OCI-LY1 (cell line): ENCODE measurements around the gene PPP2R5C.

ENCODE experiments used
- H2AFZ ChIP-seq: fragments of 200-600 bp; sonication (generic), shearing (Covaris generic); 2 replicates; pipeline ENCODE4 v1.6.0; 2014; ENCODE audit warnings: antibody characterized with exemption, mild to moderate bottlenecking, low read length
- H3F3A ChIP-seq: fragments of 200-600 bp; sonication (generic), shearing (Covaris generic); 2 replicates; pipeline ENCODE4 v1.6.0; 2014; ENCODE audit warnings: mild to moderate bottlenecking, antibody characterized with exemption, low read length, moderate library complexity; ENCODE audit not compliant: insufficient read depth
- H3K27ac ChIP-seq: fragments of 200-600 bp; sonication (generic); 2 replicates; pipeline ENCODE4 v1.5.1; 2014; ENCODE audit warnings: low read length, mixed run types, mild to moderate bottlenecking, low read depth; ENCODE audit not compliant: poor library complexity, severe bottlenecking
- H3K27me3 ChIP-seq: fragments of 200-600 bp; sonication (generic); 2 replicates; pipeline ENCODE4 v1.6.0; 2014; ENCODE audit warnings: antibody characterized with exemption, mild to moderate bottlenecking, low read length, moderate library complexity; ENCODE audit not compliant: insufficient read depth
- H3K36me3 ChIP-seq: fragments of 200-600 bp; sonication (generic); 2 replicates; pipeline ENCODE4 v1.6.1; 2014; ENCODE audit warnings: mild to moderate bottlenecking, antibody characterized with exemption, low read length, moderate library complexity, mixed read lengths; ENCODE audit not compliant: insufficient read depth
- H3K4me1 ChIP-seq: fragments of 200-600 bp; sonication (generic); 2 replicates; pipeline ENCODE4 v1.5.1; 2014; ENCODE audit warnings: mild to moderate bottlenecking, low read length, moderate library complexity; ENCODE audit not compliant: insufficient read depth, severe bottlenecking
- H3K4me2 ChIP-seq: fragments of 200-600 bp; sonication (generic), shearing (Covaris generic); 2 replicates; pipeline ENCODE4 v1.6.1; 2014; ENCODE audit warnings: low read length
- H3K4me3 ChIP-seq: fragments of 200-600 bp; sonication (generic); 2 replicates; pipeline ENCODE4 v1.5.1; 2014; ENCODE audit warnings: low read length, low read depth, mild to moderate bottlenecking, mixed read lengths; ENCODE audit not compliant: poor library complexity, severe bottlenecking
- H3K79me2 ChIP-seq: fragments of 200-600 bp; shearing (Covaris generic); 2 replicates; pipeline ENCODE4 v1.6.1; 2016; ENCODE audit warnings: mixed run types, low read length, mixed read lengths; ENCODE audit not compliant: insufficient read depth
- H3K9ac ChIP-seq: fragments of 200-600 bp; sonication (generic), shearing (Covaris generic); 2 replicates; pipeline ENCODE4 v1.6.1; 2014; ENCODE audit warnings: mild to moderate bottlenecking, low read length, mixed read lengths
- H3K9me2 ChIP-seq: fragments of 200-600 bp; sonication (generic), shearing (Covaris generic); 2 replicates; pipeline ENCODE4 v1.6.1; 2014; ENCODE audit warnings: low read depth, mild to moderate bottlenecking, low read length, mixed read lengths
- H3K9me3 ChIP-seq: fragments of 200-600 bp; shearing (Covaris generic); 2 replicates; pipeline ENCODE4 v1.6.1; 2014; ENCODE audit warnings: low read length, mixed read lengths
- H4K20me1 ChIP-seq: fragments of 200-600 bp; sonication (generic), shearing (Covaris generic); 2 replicates; pipeline ENCODE4 v1.6.0; 2016; ENCODE audit warnings: mild to moderate bottlenecking, low read length; ENCODE audit not compliant: insufficient read depth
- CTCF ChIP-seq: fragments of 200-600 bp; sonication (generic), shearing (Covaris generic); IDR thresholded peaks from 2 replicates; pipeline ENCODE4 v1.5.1; 2017; ENCODE audit warnings: mild to moderate bottlenecking, antibody characterized with exemption, low read length, moderate library complexity, mixed read lengths
- EZH2 ChIP-seq: fragments of 200-600 bp; sonication (generic), shearing (Covaris generic); IDR thresholded peaks from 2 replicates; pipeline ENCODE4 v1.8.0; 2017; ENCODE audit warnings: borderline replicate concordance, mixed run types, mild to moderate bottlenecking, antibody characterized with exemption, low read length, moderate library complexity, mixed read lengths

PPP2R5C gene

GRCh38 chr14:101908795-101909194, 147.3 kb downstream of the PPP2R5C start:
- no peaks in the 10 kb centered on the region for H3K79me2 ChIP-seq
- H3K4me3 ChIP-seq = no peak overlapping the region
- no peaks in the 10 kb centered on the region for H3K9me3 ChIP-seq
- TF ChIP-seq EZH2 (no peak), CTCF (no peak)
- H3K9me2 ChIP-seq = no peaks in the 10 kb centered on the region
- no peaks in the 10 kb centered on the region for H3F3A ChIP-seq
- H3K4me1 ChIP-seq = no peaks in the 10 kb centered on the region
- no peak overlapping the region for H3K27ac ChIP-seq
- H4K20me1 ChIP-seq = no peaks in the 10 kb centered on the region
- H3K4me2 ChIP-seq = no peak overlapping the region
- H3K9ac ChIP-seq = no peak overlapping the region
- H3K36me3 ChIP-seq = peaks cover 40% of the 10 kb centered on the region
- no peak overlapping the region for H2AFZ ChIP-seq
- H3K27me3 ChIP-seq = no peaks in the 10 kb centered on the region

GRCh38 chr14:101909371-101910096, 148.0 kb downstream of the PPP2R5C start:
- H3K4me3 ChIP-seq = no peak overlapping the region
- H3K27me3 ChIP-seq = no peaks in the 10 kb centered on the region
- no peaks in the 10 kb centered on the region for H3K9me2 ChIP-seq
- H3K9ac ChIP-seq = no peak overlapping the region
- no peak for TF ChIP-seq EZH2
- no peak for TF ChIP-seq CTCF
- H3K36me3 ChIP-seq = peaks cover 43% of the 10 kb centered on the region
- no peaks in the 10 kb centered on the region for H3K9me3 ChIP-seq
- no peaks in the 10 kb centered on the region for H3F3A ChIP-seq
- H3K79me2 ChIP-seq = no peaks in the 10 kb centered on the region
- H4K20me1 ChIP-seq = no peaks in the 10 kb centered on the region
- H3K4me2 ChIP-seq = no peak overlapping the region
- H2AFZ ChIP-seq = no peak overlapping the region
- H3K4me1 ChIP-seq = no peaks in the 10 kb centered on the region
- no peak overlapping the region for H3K27ac ChIP-seq

- Histone ChIP-seq H3K9me2 (no peaks in the 10 kb centered on the region), H3K4me3 (no peak overlapping the region), H3F3A (no peaks in the 10 kb centered on the region), H3K9me3 (no peaks in the 10 kb centered on the region), H3K36me3 (peaks cover 33% of the 10 kb centered on the region), H3K9ac (no peak overlapping the region), H3K27ac (no peak overlapping the region), H3K27me3 (no peaks in the 10 kb centered on the region), H4K20me1 (no peaks in the 10 kb centered on the region), H3K4me2 (no peak overlapping the region), H3K79me2 (no peaks in the 10 kb centered on the region), H3K4me1 (peaks cover 10% of the 10 kb centered on the region), H2AFZ (no peak overlapping the region)
- no peak for TF ChIP-seq EZH2
- no peak for TF ChIP-seq CTCF
Measured at GRCh38 chr14:101912841-101913240, 151.3 kb downstream of the PPP2R5C start.
